Subcutaneous adipose tissue (tissue), 4 donors: Measurements from ENCODE around the gene METAP2. TPM values are rescaled to one million over a fixed set of nuclear protein-coding genes. Genes with fewer than 3 reads are reported as not detected.

Experiments
- total RNA-seq, 4 donors: library from RNA; depleted of rRNA; stranded (reverse); fragments of >200 nt; gene quantifications; one replicate each; pipeline ENCODE4 v1.1.0, GENCODE V29; 2016
- TF ChIP-seq, protein P1 (sequence below): fragments of 450-650 bp; IDR thresholded peaks from one replicate; pipeline ENCODE4 v1.5.1; 2016; ENCODE audit warnings: low read depth, mild to moderate bottlenecking, control low read depth, antibody characterized with exemption, moderate library complexity

The METAP2 gene
- total RNA-seq, 4 donors from 2014 or later = 65.2 to 138 (median 78.1) TPM

DNA sequence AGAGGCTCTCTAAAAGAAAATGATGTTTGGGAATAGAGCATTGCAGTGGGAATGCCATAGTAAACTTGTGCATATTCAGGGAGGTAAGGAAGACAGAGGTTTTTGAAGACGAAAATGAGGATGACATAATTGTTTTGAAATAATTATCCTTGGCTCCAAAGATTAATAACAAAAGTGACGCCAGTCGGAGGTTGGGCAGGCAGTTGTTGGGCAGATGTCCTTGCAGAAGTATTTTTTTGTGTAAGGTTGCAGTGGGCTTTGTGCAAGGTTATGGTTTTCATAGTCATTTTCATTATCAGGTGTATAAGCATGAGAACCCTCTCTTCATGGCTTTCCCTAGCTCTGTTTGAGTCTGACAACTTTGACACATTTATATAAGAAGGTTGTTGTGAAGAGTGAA lies 35.3 kb downstream of the METAP2 start:
- TF ChIP-seq, protein P1, sequence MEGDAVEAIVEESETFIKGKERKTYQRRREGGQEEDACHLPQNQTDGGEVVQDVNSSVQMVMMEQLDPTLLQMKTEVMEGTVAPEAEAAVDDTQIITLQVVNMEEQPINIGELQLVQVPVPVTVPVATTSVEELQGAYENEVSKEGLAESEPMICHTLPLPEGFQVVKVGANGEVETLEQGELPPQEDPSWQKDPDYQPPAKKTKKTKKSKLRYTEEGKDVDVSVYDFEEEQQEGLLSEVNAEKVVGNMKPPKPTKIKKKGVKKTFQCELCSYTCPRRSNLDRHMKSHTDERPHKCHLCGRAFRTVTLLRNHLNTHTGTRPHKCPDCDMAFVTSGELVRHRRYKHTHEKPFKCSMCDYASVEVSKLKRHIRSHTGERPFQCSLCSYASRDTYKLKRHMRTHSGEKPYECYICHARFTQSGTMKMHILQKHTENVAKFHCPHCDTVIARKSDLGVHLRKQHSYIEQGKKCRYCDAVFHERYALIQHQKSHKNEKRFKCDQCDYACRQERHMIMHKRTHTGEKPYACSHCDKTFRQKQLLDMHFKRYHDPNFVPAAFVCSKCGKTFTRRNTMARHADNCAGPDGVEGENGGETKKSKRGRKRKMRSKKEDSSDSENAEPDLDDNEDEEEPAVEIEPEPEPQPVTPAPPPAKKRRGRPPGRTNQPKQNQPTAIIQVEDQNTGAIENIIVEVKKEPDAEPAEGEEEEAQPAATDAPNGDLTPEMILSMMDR = no peak

DNA sequence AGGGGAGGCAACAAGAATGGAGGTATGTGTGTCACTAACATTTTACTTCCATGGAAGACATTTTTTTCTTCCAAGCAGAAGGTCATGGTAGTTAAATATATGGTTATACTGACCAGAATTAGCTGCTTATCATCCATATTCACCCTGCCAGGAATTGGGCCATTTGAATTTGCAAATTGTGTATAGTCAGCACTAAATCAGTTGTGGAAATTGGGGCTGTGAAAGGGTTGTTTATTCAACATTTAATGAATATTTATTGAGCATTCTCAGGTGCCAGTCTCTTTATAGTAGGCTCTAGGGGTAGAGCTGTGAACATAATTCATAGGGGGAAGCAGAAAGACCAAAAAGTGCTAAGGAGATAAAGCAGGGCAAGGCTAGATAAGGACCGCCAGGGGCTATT lies 38.0 kb downstream of the METAP2 start:
- TF ChIP-seq, protein P1 = no peak

DNA sequence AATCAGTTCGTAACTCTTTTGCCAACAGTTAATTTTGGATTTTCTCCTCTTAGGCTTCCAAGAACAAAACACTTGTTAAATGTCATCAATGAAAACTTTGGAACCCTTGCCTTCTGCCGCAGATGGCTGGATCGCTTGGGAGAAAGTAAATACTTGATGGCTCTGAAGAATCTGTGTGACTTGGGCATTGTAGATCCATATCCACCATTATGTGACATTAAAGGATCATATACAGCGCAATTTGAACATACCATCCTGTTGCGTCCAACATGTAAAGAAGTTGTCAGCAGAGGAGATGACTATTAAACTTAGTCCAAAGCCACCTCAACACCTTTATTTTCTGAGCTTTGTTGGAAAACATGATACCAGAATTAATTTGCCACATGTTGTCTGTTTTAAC lies 39.6 kb downstream of the METAP2 start:
- TF ChIP-seq, protein P1 = no peak

DNA sequence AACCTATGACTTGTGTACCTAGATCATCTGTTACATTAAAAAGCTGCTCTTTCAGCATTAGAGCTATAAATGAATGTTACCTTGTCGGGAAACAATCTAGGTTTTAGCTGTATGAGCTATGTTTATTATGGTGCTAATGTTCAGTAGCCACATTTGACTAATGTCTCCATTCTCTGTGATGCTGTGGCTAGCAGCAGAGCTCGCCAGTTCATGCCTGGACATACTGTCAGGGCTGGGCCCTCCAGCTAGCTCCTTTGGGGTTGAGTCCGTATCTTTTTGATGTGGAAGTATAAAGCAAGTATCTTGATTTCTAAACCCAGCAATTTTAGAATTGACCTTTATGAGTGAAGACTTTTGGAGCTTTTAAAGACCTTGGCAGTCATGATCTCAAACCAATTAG lies 41.2 kb downstream of the METAP2 start:
- TF ChIP-seq, protein P1 = no peak

DNA sequence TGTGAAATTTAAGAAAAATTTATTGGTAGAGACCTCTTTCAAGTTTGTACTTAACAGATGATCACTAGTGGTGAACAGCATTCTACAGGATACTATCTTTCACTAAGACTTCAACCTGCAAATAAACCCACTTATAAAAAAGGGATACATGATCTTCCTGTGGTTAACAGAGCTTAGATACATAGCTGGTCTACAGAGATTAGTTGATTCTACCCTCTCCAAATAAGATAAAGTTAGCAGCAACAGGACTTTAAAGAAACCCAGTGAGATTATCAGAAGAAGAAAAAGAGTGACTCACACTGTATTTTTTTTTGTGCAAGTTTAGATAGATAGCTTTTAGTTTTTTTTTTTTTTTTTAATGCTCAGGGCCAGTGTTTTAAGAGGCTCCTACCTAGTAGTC lies 42.8 kb downstream of the METAP2 start:
- TF ChIP-seq, protein P1 = no peak

DNA sequence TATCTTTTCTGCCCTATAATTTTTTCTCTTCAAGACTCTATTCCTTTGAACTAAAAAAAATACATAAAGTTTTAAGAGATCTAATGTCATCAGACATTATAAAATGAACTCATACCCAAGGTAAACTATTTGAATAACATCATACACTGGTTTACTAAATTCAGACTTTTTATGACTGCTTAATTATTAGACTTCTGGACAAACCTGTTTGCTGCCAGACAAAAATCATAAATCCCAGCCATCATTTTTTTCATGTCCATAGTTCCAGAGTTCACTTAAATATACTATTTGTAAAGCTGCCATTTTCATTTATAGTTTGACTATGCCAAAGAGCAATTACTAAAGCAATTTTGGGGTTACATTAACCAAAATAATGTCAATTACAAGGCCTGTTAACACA lies 43.3 kb downstream of the METAP2 start:
- TF ChIP-seq, protein P1 = no peak

DNA sequence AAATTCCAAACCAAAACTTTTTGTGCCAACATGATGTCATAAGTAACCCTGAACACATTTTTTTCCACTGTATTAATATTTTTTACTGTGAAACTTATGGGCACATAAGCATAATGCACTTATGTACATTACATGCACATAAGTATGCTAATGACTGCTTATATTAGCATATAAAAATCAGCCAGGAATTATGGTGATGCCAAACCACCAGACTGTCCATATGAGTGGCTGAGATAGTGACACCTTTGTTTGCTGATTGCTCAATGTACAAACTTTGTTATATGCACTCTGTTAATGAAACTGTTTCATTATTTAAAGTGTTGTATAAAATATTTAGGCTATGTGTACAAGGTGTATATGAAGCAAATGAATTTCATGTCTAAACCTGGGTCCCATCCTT lies 45.0 kb downstream of the METAP2 start:
- TF ChIP-seq, protein P1 = no peak

DNA sequence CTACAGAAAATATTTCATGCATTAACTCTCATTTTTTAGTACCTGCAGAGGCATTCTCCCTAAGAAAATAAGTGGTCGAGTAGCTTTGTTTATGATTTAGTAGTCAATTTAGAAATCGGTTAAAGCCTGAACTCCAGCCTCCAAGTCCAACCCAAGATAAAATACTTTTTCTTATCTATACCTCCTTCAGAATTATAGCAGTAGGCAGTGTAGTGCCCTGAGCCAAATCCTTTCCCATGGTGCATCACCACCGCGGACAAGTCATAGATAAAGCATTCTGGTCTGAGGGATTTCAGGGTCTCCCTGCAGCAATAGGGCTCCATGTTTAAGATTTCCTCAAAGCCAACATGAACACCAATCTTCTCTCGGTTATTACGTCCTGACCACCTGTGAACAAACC lies 46.9 kb downstream of the METAP2 start:
- TF ChIP-seq, protein P1 = no peak
